Measurements from ENCODE around the gene NPAS3. TPM values are rescaled to one million over a fixed set of nuclear protein-coding genes. Genes with fewer than 3 reads are reported as not detected.

NPAS3 gene
- total and polyA plus RNA-seq, 2 donors (not counting 3 experiments of a cell fraction or from before 2014, with no cell fraction given) = 0.10 to 0.13 TPM

DNA sequence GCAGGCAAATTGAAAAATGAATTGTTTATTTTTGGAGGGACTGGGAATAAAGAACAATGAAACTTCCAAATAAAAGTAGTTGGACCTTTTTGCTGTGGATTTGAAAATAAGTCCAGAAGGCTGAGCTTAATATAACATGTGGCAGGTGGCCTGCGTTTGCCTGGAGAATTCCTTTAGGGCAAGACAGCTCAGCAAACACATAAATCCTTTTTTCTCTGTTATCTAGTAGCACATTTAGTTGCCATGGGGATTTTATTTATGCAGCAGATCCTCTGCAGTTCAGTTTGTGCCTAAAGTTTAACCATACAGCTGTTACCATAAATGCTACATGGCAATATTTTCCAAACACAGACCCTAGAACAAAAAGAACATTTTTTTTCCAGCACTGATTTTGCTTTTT, 180.0 kb downstream of the NPAS3 start:
- DNase-seq (ENCODE audit: low read depth, low spot score) (no peak), FAIRE-seq (no peak)
- ChIA-PET POLR2A (no interaction called here), CTCF (no interaction called here)
- intact Hi-C loops (cut with micrococcal nuclease) (no loop called here), dilution Hi-C loops (cut with MboI; ENCODE audit: extremely low pct_ligation_motif_present, low sequenced_read_pairs) (no loop called here)
- Histone ChIP-seq H3K9ac (replicated peaks; ENCODE audit: extremely low read depth, insufficient read depth, low read length) (no peak overlapping the region), H3K4me2 (ENCODE audit: insufficient read depth, low read length) (no peak overlapping the region), H3K27me3 (ENCODE audit: control insufficient read depth in 2 of 2, insufficient read depth in 2 of 2, low read length in 2 of 2) (no peaks in the 10 kb centered on the region), H3K36me3 (ENCODE audit: control insufficient read depth in 2 of 2, extremely low read depth in 1 of 2, insufficient read depth in 2 of 2, low read length in 2 of 2) (no peaks in the 10 kb centered on the region), H4K20me1 (replicated peaks; ENCODE audit: control insufficient read depth, extremely low read depth, insufficient read depth, low read length) (no peaks in the 10 kb centered on the region), H3K4me3 (replicated peaks in 1 of 3; ENCODE audit: insufficient read depth in 1 of 3, low read depth in 1 of 3, low read length in 3 of 3) (no peak overlapping the region), H3K9me3 (replicated peaks; ENCODE audit: control insufficient read depth, insufficient read depth, low read length) (no peaks in the 10 kb centered on the region), H3K79me2 (ENCODE audit: control insufficient read depth, insufficient read depth, low read length) (no peaks in the 10 kb centered on the region), H3K27ac (ENCODE audit: insufficient read depth, low read depth, low read length) (no peak overlapping the region), H3K4me1 (ENCODE audit: control insufficient read depth, extremely low read depth, insufficient read depth, low read length) (no peaks in the 10 kb centered on the region), H3K9me1 (replicated peaks; ENCODE audit: control insufficient read depth, extremely low read depth, insufficient read depth, low read length) (no peaks in the 10 kb centered on the region), H2AFZ (ENCODE audit: low read depth, low read length) (no peak overlapping the region)
- BruUV-seq (replicated peaks) = no TSS peak
- TF ChIP-seq JUN (IDR thresholded peaks at IDR 0.05; ENCODE audit: borderline replicate concordance, insufficient read depth, insufficient read length, low read depth) (no peak), GATA2 (IDR thresholded peaks at IDR 0.05; ENCODE audit: insufficient read depth, insufficient read length, low read depth, low read length) (no peak), CTCF (IDR thresholded peaks at IDR 0.05; ENCODE audit: extremely low read depth in 1 of 2, insufficient read depth in 1 of 2, low read depth in 1 of 2, low read length in 2 of 2) (no peak), MYC (IDR thresholded peaks at IDR 0.05; ENCODE audit: low read depth, low read length) (no peak), POLR2AphosphoS5 (IDR thresholded peaks at IDR 0.05; ENCODE audit: insufficient read depth, low read depth, low read length) (no peak)
- TF ChIP-seq, protein P1, sequence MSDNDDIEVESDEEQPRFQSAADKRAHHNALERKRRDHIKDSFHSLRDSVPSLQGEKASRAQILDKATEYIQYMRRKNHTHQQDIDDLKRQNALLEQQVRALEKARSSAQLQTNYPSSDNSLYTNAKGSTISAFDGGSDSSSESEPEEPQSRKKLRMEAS (IDR thresholded peaks at IDR 0.05; ENCODE audit: insufficient read depth, insufficient read length) = no peak

DNA sequence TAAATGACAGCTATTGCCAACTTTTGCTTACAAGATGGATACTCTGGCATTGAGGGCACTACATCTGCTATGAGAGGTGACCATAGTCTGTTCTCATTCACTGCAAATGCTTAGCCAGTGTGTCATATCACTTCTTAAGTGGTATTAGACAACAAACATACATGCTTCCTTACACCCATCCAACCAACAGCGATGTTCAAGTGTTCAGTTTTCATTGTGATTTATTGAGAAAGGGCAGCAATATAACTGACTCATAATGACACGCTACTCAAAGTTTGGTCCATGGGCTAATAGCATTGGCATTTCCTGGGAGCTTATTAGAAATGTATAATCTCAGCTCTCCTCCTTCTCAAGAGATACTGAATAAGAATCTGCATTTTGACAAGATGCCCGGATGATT, 181.7 kb downstream of the NPAS3 start:
- H3K27ac ChIP-seq (ENCODE audit: insufficient read depth, low read depth, low read length) = no peak overlapping the region
- dilution Hi-C loops (cut with MboI; ENCODE audit: extremely low pct_ligation_motif_present, low sequenced_read_pairs) = no loop called here
- H3K79me2 ChIP-seq (ENCODE audit: control insufficient read depth, insufficient read depth, low read length) = no peaks in the 10 kb centered on the region
- ChIA-PET POLR2A (no interaction called here), CTCF (no interaction called here)
- FAIRE-seq = no peak
- BruUV-seq (replicated peaks) = no TSS peak
- no peaks in the 10 kb centered on the region for H3K27me3 ChIP-seq (ENCODE audit: control insufficient read depth in 2 of 2, insufficient read depth in 2 of 2, low read length in 2 of 2)
- H3K9me1 ChIP-seq (replicated peaks; ENCODE audit: control insufficient read depth, extremely low read depth, insufficient read depth, low read length) = no peaks in the 10 kb centered on the region
- DNase-seq (ENCODE audit: low read depth, low spot score) = no peak
- TF ChIP-seq MYC (IDR thresholded peaks at IDR 0.05; ENCODE audit: low read depth, low read length) (no peak), CTCF (IDR thresholded peaks at IDR 0.05; ENCODE audit: extremely low read depth in 1 of 2, insufficient read depth in 1 of 2, low read depth in 1 of 2, low read length in 2 of 2) (no peak), EZH2 (IDR thresholded peaks at IDR 0.05; ENCODE audit: borderline replicate concordance, low read depth, low read length, severe bottlenecking) (no peak), GATA2 (IDR thresholded peaks at IDR 0.05; ENCODE audit: insufficient read depth, insufficient read length, low read depth, low read length) (no peak), JUN (IDR thresholded peaks at IDR 0.05; ENCODE audit: borderline replicate concordance, insufficient read depth, insufficient read length, low read depth) (no peak), POLR2AphosphoS5 (IDR thresholded peaks at IDR 0.05; ENCODE audit: insufficient read depth, low read depth, low read length) (no peak), FOS (IDR thresholded peaks at IDR 0.05; ENCODE audit: borderline replicate concordance, insufficient read depth, low read length) (no peak), POLR2A (IDR thresholded peaks at IDR 0.05; ENCODE audit: low read depth, low read length) (no peak)
- TF ChIP-seq, protein P1 (IDR thresholded peaks at IDR 0.05; ENCODE audit: insufficient read depth, insufficient read length) = no peak
- H3K4me1 ChIP-seq (ENCODE audit: control insufficient read depth, extremely low read depth, insufficient read depth, low read length) = no peaks in the 10 kb centered on the region
- H4K20me1 ChIP-seq (replicated peaks; ENCODE audit: control insufficient read depth, extremely low read depth, insufficient read depth, low read length) = no peaks in the 10 kb centered on the region
- no peaks in the 10 kb centered on the region for H3K9me3 ChIP-seq (replicated peaks; ENCODE audit: control insufficient read depth, insufficient read depth, low read length)
- H3K9ac ChIP-seq (replicated peaks; ENCODE audit: extremely low read depth, insufficient read depth, low read length) = no peak overlapping the region
- H2AFZ ChIP-seq (ENCODE audit: low read depth, low read length) = no peak overlapping the region
- intact Hi-C loops (cut with micrococcal nuclease) = no loop called here
- no peaks in the 10 kb centered on the region for H3K36me3 ChIP-seq (ENCODE audit: control insufficient read depth in 2 of 2, extremely low read depth in 1 of 2, insufficient read depth in 2 of 2, low read length in 2 of 2)
- H3K4me3 ChIP-seq (replicated peaks in 1 of 3; ENCODE audit: insufficient read depth in 1 of 3, low read depth in 1 of 3, low read length in 3 of 3) = no peak overlapping the region
- H3K4me2 ChIP-seq (ENCODE audit: insufficient read depth, low read length) = no peak overlapping the region

Measured in endothelial cell of umbilical vein (primary cell).